ENCODE results near the gene CDCA7. TPM values are rescaled to one million over a fixed set of nuclear protein-coding genes. Genes with fewer than 3 reads are reported as not detected.
"Not testable (repeated sequence)": the region's sequence is repeated elsewhere in the genome, so short reads cannot be mapped to it uniquely, and the experiment has no call there.

Gene CDCA7
- total RNA-seq, 4 donors from 2014 or later = 0.11 to 0.54 TPM; not detected in 2

GRCh38 chr2:173407646-173408045 is 53.0 kb downstream of the CDCA7 start:
- H3K4me1 ChIP-seq = no peaks in the 10 kb centered on the region
- TF ChIP-seq POLR2A (IDR thresholded peaks at IDR 0.05) = no peak
- TF ChIP-seq, protein P1, sequence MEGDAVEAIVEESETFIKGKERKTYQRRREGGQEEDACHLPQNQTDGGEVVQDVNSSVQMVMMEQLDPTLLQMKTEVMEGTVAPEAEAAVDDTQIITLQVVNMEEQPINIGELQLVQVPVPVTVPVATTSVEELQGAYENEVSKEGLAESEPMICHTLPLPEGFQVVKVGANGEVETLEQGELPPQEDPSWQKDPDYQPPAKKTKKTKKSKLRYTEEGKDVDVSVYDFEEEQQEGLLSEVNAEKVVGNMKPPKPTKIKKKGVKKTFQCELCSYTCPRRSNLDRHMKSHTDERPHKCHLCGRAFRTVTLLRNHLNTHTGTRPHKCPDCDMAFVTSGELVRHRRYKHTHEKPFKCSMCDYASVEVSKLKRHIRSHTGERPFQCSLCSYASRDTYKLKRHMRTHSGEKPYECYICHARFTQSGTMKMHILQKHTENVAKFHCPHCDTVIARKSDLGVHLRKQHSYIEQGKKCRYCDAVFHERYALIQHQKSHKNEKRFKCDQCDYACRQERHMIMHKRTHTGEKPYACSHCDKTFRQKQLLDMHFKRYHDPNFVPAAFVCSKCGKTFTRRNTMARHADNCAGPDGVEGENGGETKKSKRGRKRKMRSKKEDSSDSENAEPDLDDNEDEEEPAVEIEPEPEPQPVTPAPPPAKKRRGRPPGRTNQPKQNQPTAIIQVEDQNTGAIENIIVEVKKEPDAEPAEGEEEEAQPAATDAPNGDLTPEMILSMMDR (IDR thresholded peaks at IDR 0.05) = no peak
- intact Hi-C loops (cut with DNase I) = loop anchor here (5.0 kb wide), 1 partner anchor 40 kb away; no protein-coding TSS in a partner anchor
- no peaks in the 10 kb centered on the region for H3K9me3 ChIP-seq
- WGBS, 2 donors = 90% methylated on average over 4 of the region's 4 CpGs
- H3K27ac ChIP-seq = no peak overlapping the region
- H3K4me3 ChIP-seq (replicated peaks in 1 of 3) = no peak overlapping the region
- no peak for DNase-seq
- H3K36me3 ChIP-seq = no peaks in the 10 kb centered on the region
- H3K27me3 ChIP-seq = no peaks in the 10 kb centered on the region

GRCh38 chr2:173410579-173410978 is 55.9 kb downstream of the CDCA7 start:
- Histone ChIP-seq H3K9me3 (no peaks in the 10 kb centered on the region), H3K27me3 (no peaks in the 10 kb centered on the region), H3K4me3 (replicated peaks in 1 of 3) (no peak overlapping the region), H3K4me1 (no peaks in the 10 kb centered on the region), H3K36me3 (no peaks in the 10 kb centered on the region), H3K27ac (no peak overlapping the region)
- WGBS, 2 donors = 68 to 91% methylated on average over 3 of the region's 3 CpGs
- intact Hi-C loops (cut with DNase I) = no loop called here
- DNase-seq = no peak
- TF ChIP-seq, protein P1 (IDR thresholded peaks at IDR 0.05) = no peak
- no peak for TF ChIP-seq POLR2A (IDR thresholded peaks at IDR 0.05)

GRCh38 chr2:173412628-173413027 is 58.0 kb downstream of the CDCA7 start:
- TF ChIP-seq, protein P1 (IDR thresholded peaks at IDR 0.05) = no peak
- no peak for TF ChIP-seq POLR2A (IDR thresholded peaks at IDR 0.05)
- 72 to 77% methylated on average over 1 of the region's 1 CpG for WGBS, 2 donors
- Histone ChIP-seq H3K9me3 (no peaks in the 10 kb centered on the region), H3K4me3 (replicated peaks in 1 of 3) (no peak overlapping the region), H3K4me1 (no peaks in the 10 kb centered on the region), H3K36me3 (no peaks in the 10 kb centered on the region), H3K27ac (no peak overlapping the region), H3K27me3 (no peaks in the 10 kb centered on the region)
- DNase-seq = no peak
- intact Hi-C loops (cut with DNase I) = no loop called here

- H3K36me3 ChIP-seq = no peaks in the 10 kb centered on the region
- no peaks in the 10 kb centered on the region for H3K4me1 ChIP-seq
- DNase-seq = no peak
- H3K4me3 ChIP-seq (replicated peaks in 1 of 3) = no peak overlapping the region
- TF ChIP-seq POLR2A (IDR thresholded peaks at IDR 0.05) = no peak
- TF ChIP-seq, protein P1 (IDR thresholded peaks at IDR 0.05) = no peak
- H3K27me3 ChIP-seq = no peaks in the 10 kb centered on the region
- WGBS, 2 donors = 64 to 74% methylated on average over 1 of the region's 1 CpG
- no peaks in the 10 kb centered on the region for H3K9me3 ChIP-seq
- intact Hi-C loops (cut with DNase I) = no loop called here
- no peak overlapping the region for H3K27ac ChIP-seq
Measured at GRCh38 chr2:173414823-173415322, 60.2 kb downstream of the CDCA7 start.

DNA sequence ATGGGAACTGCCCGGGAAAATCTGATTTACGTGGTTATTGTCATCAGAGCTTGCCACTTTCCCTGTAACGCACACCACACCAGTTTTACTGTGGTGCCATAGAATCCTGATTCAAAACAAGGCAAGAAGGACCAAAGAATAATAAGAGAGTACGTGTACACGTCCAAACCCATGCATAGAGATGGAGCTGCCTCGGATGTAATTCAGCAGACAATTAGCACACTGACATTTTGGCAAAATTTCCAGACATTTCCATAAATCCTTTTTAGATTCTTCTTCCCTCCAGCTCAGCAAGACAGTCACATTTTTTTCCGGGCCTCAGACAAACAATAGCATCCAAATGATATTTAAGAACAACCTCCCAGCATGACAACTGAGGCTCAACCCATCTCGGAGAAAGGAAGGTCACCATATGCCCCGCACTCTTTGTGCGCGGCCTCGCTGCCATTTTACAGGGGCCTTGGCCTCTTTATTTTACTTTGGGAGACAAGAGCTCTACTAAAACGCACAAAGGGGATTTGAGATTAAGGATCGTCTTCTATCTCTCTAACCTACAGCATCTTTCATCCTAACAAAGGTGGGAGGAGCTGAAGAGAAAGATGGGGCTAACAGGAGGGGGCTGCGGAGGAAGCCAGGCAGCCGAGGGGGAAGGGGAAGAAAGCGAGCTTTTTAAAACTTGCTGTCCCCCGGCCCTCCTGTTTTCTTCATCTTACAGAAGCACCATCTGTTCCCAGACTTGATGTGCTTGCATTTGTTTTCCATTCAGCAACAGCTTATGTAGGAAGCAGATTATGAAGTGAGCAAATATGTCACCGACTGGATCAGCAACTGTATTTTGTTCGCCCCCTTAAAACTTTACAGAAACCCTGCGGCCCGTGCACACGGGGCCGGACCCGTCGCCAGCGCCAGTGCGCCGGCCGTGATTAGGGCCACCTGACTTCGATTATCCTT is 61.0 kb downstream of the CDCA7 start:
- no peak for DNase-seq
- intact Hi-C loops (cut with DNase I) = no loop called here
- Histone ChIP-seq H3K4me1 (no peaks in the 10 kb centered on the region), H3K36me3 (no peaks in the 10 kb centered on the region), H3K4me3 (replicated peaks in 1 of 3) (no peak overlapping the region), H3K27me3 (no peaks in the 10 kb centered on the region), H3K27ac (no peak overlapping the region), H3K9me3 (no peaks in the 10 kb centered on the region)
- 76 to 80% methylated on average over 31 of the region's 31 CpGs for WGBS, 2 donors
- no peak for TF ChIP-seq POLR2A (IDR thresholded peaks at IDR 0.05)
- TF ChIP-seq, protein P1 (IDR thresholded peaks at IDR 0.05) = no peak

DNA sequence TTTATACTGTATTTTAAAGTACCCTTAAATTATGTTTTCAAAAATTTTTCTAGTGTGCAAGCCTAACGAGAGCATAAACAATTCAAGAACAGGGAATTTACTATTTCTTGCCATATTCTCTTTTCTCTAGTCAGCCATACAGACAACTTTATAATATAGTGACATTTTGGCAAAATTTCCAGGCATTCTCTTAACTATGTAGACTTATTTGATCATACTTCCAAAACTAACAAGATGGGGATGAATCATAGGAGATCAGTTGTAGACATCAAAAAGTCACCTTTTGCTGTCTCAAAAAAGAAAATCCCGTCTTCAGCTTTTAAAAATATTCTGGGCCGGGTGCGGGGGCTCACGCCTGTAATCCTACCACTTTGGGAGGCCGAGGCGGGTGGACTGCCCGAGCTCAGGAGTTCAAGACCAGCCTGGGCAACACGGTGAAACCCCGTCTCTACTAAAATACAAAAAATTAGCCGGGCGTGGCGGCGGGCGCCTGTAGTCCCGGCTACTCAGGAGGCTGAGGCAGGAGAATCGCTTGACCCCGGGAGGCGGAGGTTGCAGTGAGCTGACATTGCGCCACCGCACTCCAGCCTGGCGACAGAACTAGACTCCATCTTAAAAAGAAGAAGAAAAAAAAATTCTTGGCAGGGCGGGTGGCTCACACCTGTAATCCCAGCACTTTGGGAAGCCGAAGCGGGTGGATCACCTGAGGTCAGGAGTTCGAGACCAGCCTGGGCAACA is 61.9 kb downstream of the CDCA7 start:
- H3K27me3 ChIP-seq; H3K9me3 ChIP-seq; DNase-seq; intact Hi-C loops (cut with DNase I); H3K27ac ChIP-seq; H3K4me3 ChIP-seq (replicated peaks in 1 of 3); H3K4me1 ChIP-seq; H3K36me3 ChIP-seq: not testable (repeated sequence)
- 94 to 96% methylated on average over 26 of the region's 26 CpGs for WGBS, 2 donors
